K562 (cell line): ENCODE data around the gene DCAKD. TPM values are rescaled to one million over a fixed set of nuclear protein-coding genes. Genes with fewer than 3 reads are reported as not detected.

Experiments
- CUX1 ChIP-seq: fragments of 200-800 bp; sonication (Bioruptor generic); IDR thresholded peaks from 2 replicates; pipeline ENCODE4 v1.6.1; 2016; ENCODE audit warnings: missing genetic modification characterization, missing compliant biosample characterization
- GTF2F1 ChIP-seq: IDR thresholded peaks from 2 replicates; pipeline ENCODE4 v1.6.1; 2011; ENCODE audit warnings: low read depth, low read length, improper control_type of control experiment
- HEY1 ChIP-seq: fragments of 250-450 bp; sonication (Bioruptor Pico); IDR thresholded peaks from 2 replicates; pipeline ENCODE4 v1.5.0; 2020; ENCODE audit warnings: mild to moderate bottlenecking, moderate library complexity, borderline replicate concordance
- HMGN3 ChIP-seq: IDR thresholded peaks from 2 replicates; pipeline ENCODE4 v1.6.1; 2011; ENCODE audit warnings: borderline replicate concordance, low read depth, mild to moderate bottlenecking, mixed read lengths, low read length; ENCODE audit not compliant: insufficient read length; ENCODE audit errors: extremely low read depth
- HOXB6 ChIP-seq: fragments of 250-450 bp; sonication (Bioruptor Pico); IDR thresholded peaks from 2 replicates; pipeline ENCODE4 v1.5.1; 2022; ENCODE audit warnings: mild to moderate bottlenecking, borderline replicate concordance
- ILF3 ChIP-seq: fragments of 450-650 bp; IDR thresholded peaks from 2 replicates; pipeline ENCODE4 v1.6.1; 2018; ENCODE audit warnings: antibody characterized with exemption, mild to moderate bottlenecking, moderate library complexity, borderline replicate concordance
- KLF16 ChIP-seq: IDR thresholded peaks from 2 replicates; pipeline ENCODE4 v1.6.1; 2016; ENCODE audit warnings: antibody characterized with exemption
- MIER1 ChIP-seq: fragments of 450-650 bp; IDR thresholded peaks from 2 replicates; pipeline ENCODE4 v1.6.1; 2016; ENCODE audit warnings: antibody characterized with exemption, mild to moderate bottlenecking, low read depth
- NKRF ChIP-seq: fragments of 450-650 bp; IDR thresholded peaks from 2 replicates; pipeline ENCODE4 v1.6.1; 2016; ENCODE audit warnings: borderline replicate concordance
- NR1H2 ChIP-seq: sonication (generic); formaldehyde crosslinking; IDR thresholded peaks from 2 replicates; pipeline ENCODE4 v1.4.0; 2020; ENCODE audit warnings: mild to moderate bottlenecking, missing genetic modification reagents
- POLR2B ChIP-seq: fragments of 450-650 bp; IDR thresholded peaks from 2 replicates; pipeline ENCODE4 v1.6.1; 2018; ENCODE audit warnings: low read depth; ENCODE audit not compliant: partially characterized antibody
- RBM34 ChIP-seq: fragments of 200-400 bp; formaldehyde crosslinking; IDR thresholded peaks from 2 replicates; pipeline ENCODE4 v1.6.1; 2018; ENCODE audit warnings: low read length, borderline replicate concordance; ENCODE audit not compliant: insufficient read depth
- SNRNP70 ChIP-seq: fragments of 200-400 bp; formaldehyde crosslinking; optimal IDR thresholded peaks from 2 replicates; pipeline ENCODE3; 2017; ENCODE audit warnings: low read depth, low read length
- XRCC3 ChIP-seq: fragments of 450-650 bp; IDR thresholded peaks from 2 replicates; pipeline ENCODE4 v1.6.1; 2017; ENCODE audit warnings: mild to moderate bottlenecking, moderate library complexity
- ZBTB2 ChIP-seq: fragments of 450-650 bp; IDR thresholded peaks from 2 replicates; pipeline ENCODE4 v1.6.1; 2016; ENCODE audit warnings: antibody characterized with exemption
- ZFPM2 ChIP-seq: fragments of 250-450 bp; sonication (Bioruptor Pico); IDR thresholded peaks from 2 replicates; pipeline ENCODE4 v1.5.1; 2022; ENCODE audit warnings: mild to moderate bottlenecking
- ZNF12 ChIP-seq: sonication (generic); formaldehyde crosslinking; IDR thresholded peaks from 2 replicates; pipeline ENCODE4 v1.4.0; 2020; ENCODE audit warnings: mild to moderate bottlenecking, missing genetic modification reagents
- ZNF121 ChIP-seq: sonication (generic); formaldehyde crosslinking; conservative IDR thresholded peaks from 2 replicates; pipeline ENCODE4 v1.8.0; 2022; ENCODE audit warnings: missing genetic modification reagents
- ZNF253 ChIP-seq: fragments of 250-450 bp; sonication (Bioruptor Pico); conservative IDR thresholded peaks from 2 replicates; pipeline ENCODE4 v1.6.1; 2021; ENCODE audit warnings: mild to moderate bottlenecking
- ZNF507 ChIP-seq: conservative IDR thresholded peaks from 2 replicates; pipeline ENCODE4 v1.6.1; 2017; ENCODE audit warnings: missing genetic modification characterization, missing compliant biosample characterization
- ZNF584 ChIP-seq: fragments of 200-800 bp; sonication (Bioruptor generic); IDR thresholded peaks from 2 replicates; pipeline ENCODE4 v1.6.1; 2016; ENCODE audit warnings: low read depth, mild to moderate bottlenecking, missing genetic modification characterization, missing compliant biosample characterization
- ZNF780A ChIP-seq: fragments of 250-450 bp; sonication (Bioruptor Pico); IDR thresholded peaks from 2 replicates; pipeline ENCODE4 v1.5.0; 2021; ENCODE audit warnings: mild to moderate bottlenecking
- polyA plus RNA-seq, 8 experiments: library from polyadenylated mRNA; depleted of rRNA in 4 of 8; stranded (reverse) in 5 of 8; unstranded in 3 of 8; fragments of >200 nt; fragmentation: Nextera tagmentation in 2 of 8; fragmentation: Illumina TruSeq in 1 of 8; extraction: Ambion mirVana in 2 of 8; extraction: Trizol in 1 of 8; gene quantifications; 2 replicates each; pipeline versions ENCODE4 v1.2.1 to v1.2.3, GENCODE V29; 2011 to 2014; ENCODE audit warnings: inconsistent platforms in 1 of 8, missing spikeins in 1 of 8
- total RNA-seq, 7 experiments: library from RNA; depleted of rRNA in 6 of 7; stranded (reverse); fragments of >200 nt in 6 of 7; fragmentation: Illumina TruSeq in 2 of 7; extraction: Trizol in 2 of 7; gene quantifications; 2 replicates each; pipeline versions ENCODE4 v1.2.1 to v1.2.3, GENCODE V29; 2011 to 2021; ENCODE audit warnings: low replicate concordance in 1 of 7

Gene DCAKD
- total and polyA plus RNA-seq, 9 of the 15 experiments (the other 6 are each of a cell fraction or from before 2014, with no cell fraction given): 7.9 to 35.5 (median 21.4) TPM

GRCh38 chr17:45051060-45051719, at the start of gene DCAKD (continued):
- no peak for TF ChIP-seq ZBTB2
- no peak for TF ChIP-seq ZNF12 (CRISPR knock-in tag)
- no peak for TF ChIP-seq KLF16
- no peak for TF ChIP-seq MIER1
- TF ChIP-seq HEY1 (CRISPR knock-in tag): no peak
- no peak for TF ChIP-seq ZNF507 (tag)
- TF ChIP-seq NKRF: peak; percentile 73; the same call in 1 of the 2 replicates
- TF ChIP-seq GTF2F1: no peak
- no peak for TF ChIP-seq ZNF121 (CRISPR knock-in tag)
- no peak for TF ChIP-seq ZNF780A (CRISPR knock-in tag)
- no peak for TF ChIP-seq POLR2B
- TF ChIP-seq RBM34: no peak
- 0 out of 2 replicates have a peak, but pooled peaks have one; percentile 29 for TF ChIP-seq ZNF584 (CRISPR knock-in tag)
- no peak for TF ChIP-seq NR1H2 (CRISPR knock-in tag)
- TF ChIP-seq HOXB6: no peak
- TF ChIP-seq XRCC3: no peak
- no peak for TF ChIP-seq ZFPM2 (CRISPR knock-in tag)
- TF ChIP-seq SNRNP70: no peak
- peak; percentile 89 for TF ChIP-seq HMGN3
- TF ChIP-seq ZNF253: no peak
- TF ChIP-seq ILF3: no peak
- no peak for TF ChIP-seq CUX1
